ENCODE measurements around the gene ABCC8. TPM values are rescaled to one million over a fixed set of nuclear protein-coding genes. Genes with fewer than 3 reads are reported as not detected.

The ABCC8 gene
- total RNA-seq, 1 experiment from 2014 or later: 2.4 TPM

GRCh38 chr11:17445240-17445795, 31.3 kb downstream of the ABCC8 start:
- Histone ChIP-seq H4K20me1 (ENCODE audit: control insufficient read depth, insufficient read depth, insufficient read length) (no peaks in the 10 kb centered on the region), H2BK15ac (ENCODE audit: low read depth, low read length) (no peak overlapping the region), H3K4ac (ENCODE audit: low read depth, low read length) (no peak overlapping the region), H3K79me2 (ENCODE audit: insufficient read depth, low read length) (no peaks in the 10 kb centered on the region), H3T11ph (ENCODE audit: low read length) (no peak overlapping the region), H3K56ac (ENCODE audit: insufficient read length, low read depth, low read length) (no peak overlapping the region), H2BK12ac (ENCODE audit: insufficient read length, low read depth, low read length) (no peak overlapping the region), H3K9ac (ENCODE audit: extremely low read depth, insufficient read length, low read length) (no peak overlapping the region), H3K4me2 (ENCODE audit: insufficient read depth, insufficient read length, low read length) (no peak overlapping the region), H2BK120ac (ENCODE audit: low read depth, low read length, poor library complexity, severe bottlenecking) (no peak overlapping the region), H4K8ac (replicated peaks; ENCODE audit: insufficient read length, low read depth, low read length) (no peak overlapping the region), H3K23ac (ENCODE audit: insufficient read length, low read depth, low read length) (no peak overlapping the region), H3K23me2 (ENCODE audit: insufficient read length, low read depth, low read length, poor library complexity, severe bottlenecking) (no peaks in the 10 kb centered on the region), H3K18ac (ENCODE audit: insufficient read length, low read depth, low read length) (no peak overlapping the region), H3K27me3 (ENCODE audit: insufficient read depth, low read length) (peaks cover 6% of the 10 kb centered on the region), H2AK5ac (ENCODE audit: insufficient read length, low read length) (no peak overlapping the region), H3K79me1 (ENCODE audit: insufficient read depth, low read depth, low read length, poor library complexity, severe bottlenecking) (no peaks in the 10 kb centered on the region), H3K4me1 (ENCODE audit: insufficient read depth, low read length) (no peaks in the 10 kb centered on the region), H2BK20ac (ENCODE audit: low read depth, low read length, poor library complexity, severe bottlenecking) (no peak overlapping the region), H3K9me3 (ENCODE audit: control insufficient read depth, low read depth, low read length) (no peaks in the 10 kb centered on the region), H2AFZ (ENCODE audit: low read length) (no peak overlapping the region), H4K91ac (ENCODE audit: insufficient read length, low read depth, low read length) (no peak overlapping the region), H2BK5ac (ENCODE audit: insufficient read length, low read length) (no peak overlapping the region), H4K5ac (ENCODE audit: insufficient read length, low read depth, low read length) (no peak overlapping the region), H3K27ac (ENCODE audit: insufficient read length, low read depth, low read length) (no peak overlapping the region), H3K14ac (ENCODE audit: insufficient read depth, low read length) (no peak overlapping the region)
- H3K4me1 Mint-ChIP-seq: peaks cover 7 to 8% of the 10 kb centered on the region in 2 experiments
- peaks cover 0 to 7% (median 4%) of the 10 kb centered on the region in 3 experiments; a peak in 3 of 7 replicates for H3K36me3 Mint-ChIP-seq (ENCODE audit: insufficient read depth in 1 of 3, low read depth in 3 of 3)
- no peak overlapping the region for H3K27ac Mint-ChIP-seq
- H3K27me3 Mint-ChIP-seq (ENCODE audit: low read depth): peaks cover 30% of the 10 kb centered on the region
- DNase-seq: no peak
- H3K9me3 Mint-ChIP-seq: peaks cover 4 to 5% of the 10 kb centered on the region in 2 experiments; a peak in 4 of 5 replicates
- no CpG with 5 or more reads among the region's 5 CpGs for WGBS (ENCODE audit: extremely low coverage, insufficient read length, low lambda C conversion rate)
- no peak overlapping the region for H3K4me3 Mint-ChIP-seq
- TF ChIP-seq, protein P1, sequence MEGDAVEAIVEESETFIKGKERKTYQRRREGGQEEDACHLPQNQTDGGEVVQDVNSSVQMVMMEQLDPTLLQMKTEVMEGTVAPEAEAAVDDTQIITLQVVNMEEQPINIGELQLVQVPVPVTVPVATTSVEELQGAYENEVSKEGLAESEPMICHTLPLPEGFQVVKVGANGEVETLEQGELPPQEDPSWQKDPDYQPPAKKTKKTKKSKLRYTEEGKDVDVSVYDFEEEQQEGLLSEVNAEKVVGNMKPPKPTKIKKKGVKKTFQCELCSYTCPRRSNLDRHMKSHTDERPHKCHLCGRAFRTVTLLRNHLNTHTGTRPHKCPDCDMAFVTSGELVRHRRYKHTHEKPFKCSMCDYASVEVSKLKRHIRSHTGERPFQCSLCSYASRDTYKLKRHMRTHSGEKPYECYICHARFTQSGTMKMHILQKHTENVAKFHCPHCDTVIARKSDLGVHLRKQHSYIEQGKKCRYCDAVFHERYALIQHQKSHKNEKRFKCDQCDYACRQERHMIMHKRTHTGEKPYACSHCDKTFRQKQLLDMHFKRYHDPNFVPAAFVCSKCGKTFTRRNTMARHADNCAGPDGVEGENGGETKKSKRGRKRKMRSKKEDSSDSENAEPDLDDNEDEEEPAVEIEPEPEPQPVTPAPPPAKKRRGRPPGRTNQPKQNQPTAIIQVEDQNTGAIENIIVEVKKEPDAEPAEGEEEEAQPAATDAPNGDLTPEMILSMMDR (conservative IDR thresholded peaks at IDR 0.05): no peak

All from H9 (cell line).